GM18861 (cell line): Measurements from ENCODE around the gene CES2.
"Not testable (repeated sequence)": the region's sequence is repeated elsewhere in the genome, so short reads cannot be mapped to it uniquely, and the experiment has no call there.

Source experiments
- ATAC-seq: cut with Tn5 transposase; IDR thresholded peaks from one replicate; pipeline ENCODE4 v1.9.1; 2021; ENCODE audit not compliant: unreplicated experiment

The CES2 gene

GRCh38 chr16:66952430-66953110, 17.3 kb downstream of the CES2 start:
- ATAC-seq, result no peak

GRCh38 chr16:66953462-66954096, 18.3 kb downstream of the CES2 start:
- no peak for ATAC-seq

GRCh38 chr16:66954097-66954659, 18.9 kb downstream of the CES2 start:
- ATAC-seq, result no peak

- ATAC-seq, result not testable (repeated sequence)
Observed at GRCh38 chr16:66955363-66956153, 20.2 kb downstream of the CES2 start.

GRCh38 chr16:66956154-66956457, 20.8 kb downstream of the CES2 start:
- not testable (repeated sequence) for ATAC-seq

GRCh38 chr16:66958857-66959703, 23.8 kb downstream of the CES2 start:
- ATAC-seq, result no peak

GRCh38 chr16:66959704-66960161, 24.4 kb downstream of the CES2 start:
- no peak for ATAC-seq

- no peak for ATAC-seq
Observed at GRCh38 chr16:66960270-66960669, 25.0 kb downstream of the CES2 start.

- peak; percentile 81 for ATAC-seq
Observed at GRCh38 chr16:66961065-66961744, 25.9 kb downstream of the CES2 start, which contains the start of gene CES3. Gene CES3 (plus strand): TSS chr16:66961266. CDS start chr16:66961308, 42 bp downstream.

GRCh38 chr16:66961914-66962313, 26.6 kb downstream of the CES2 start:
- no peak for ATAC-seq

GRCh38 chr16:66964049-66964448, 28.7 kb downstream of the CES2 start:
- ATAC-seq, result no peak

- ATAC-seq, result no peak
Observed at GRCh38 chr16:66968847-66969246, 33.5 kb downstream of the CES2 start.

- ATAC-seq, result no peak
Observed at GRCh38 chr16:66970775-66971720, 35.7 kb downstream of the CES2 start.

GRCh38 chr16:66972983-66973382, 37.7 kb downstream of the CES2 start:
- no peak for ATAC-seq

GRCh38 chr16:66973716-66974115, 38.4 kb downstream of the CES2 start:
- ATAC-seq, result no peak

GRCh38 chr16:66974156-66974931, 39.0 kb downstream of the CES2 start:
- not testable (repeated sequence) for ATAC-seq

GRCh38 chr16:66974932-66975246, 39.6 kb downstream of the CES2 start:
- ATAC-seq, result not testable (repeated sequence)

- ATAC-seq, result no peak
Observed at GRCh38 chr16:66975302-66975893, 40.1 kb downstream of the CES2 start.
